ENCODE data around the gene KCNH4. TPM values are rescaled to one million over a fixed set of nuclear protein-coding genes. Genes with fewer than 3 reads are reported as not detected.

Gene KCNH4
- total and polyA plus RNA-seq, 2 of the 13 experiments (the other 11 are each of a cell fraction or from before 2014, with no cell fraction given): 0.01 to 0.09 TPM

- no peak for FAIRE-seq
- in situ Hi-C loops (cut with HindIII; ENCODE audit: extremely low pct_ligation_motif_present, low pct_unique_long_range_greater_than_20kb): no loop called here
- peak; percentile 38; the same call in 1 of the 2 replicates for TF ChIP-seq ZFX (CRISPR knock-in tag; IDR thresholded peaks at IDR 0.05; ENCODE audit: low read depth)
- TF ChIP-seq NFIC (IDR thresholded peaks at IDR 0.05; ENCODE audit: low read length): no peak
- TF ChIP-seq ZNF687 (CRISPR knock-in tag; IDR thresholded peaks at IDR 0.05): peak; percentile 93
- TF ChIP-seq ZNF709 (CRISPR knock-in tag; IDR thresholded peaks at IDR 0.05): no peak
- no peak for TF ChIP-seq THAP8 (CRISPR knock-in tag; IDR thresholded peaks at IDR 0.05; ENCODE audit: borderline replicate concordance)
- no peak for TF ChIP-seq ZNF143 (CRISPR knock-in tag; IDR thresholded peaks at IDR 0.05)
- no peak for TF ChIP-seq ZSCAN20 (CRISPR knock-in tag; IDR thresholded peaks at IDR 0.05; ENCODE audit: borderline replicate concordance)
- no peak for TF ChIP-seq ZNF124 (CRISPR knock-in tag; IDR thresholded peaks at IDR 0.05)
- TF ChIP-seq TBX3 (IDR thresholded peaks at IDR 0.05; ENCODE audit: borderline replicate concordance): no peak
- TF ChIP-seq ZNF547 (CRISPR knock-in tag; IDR thresholded peaks at IDR 0.05): no peak
- TF ChIP-seq ZNF564 (CRISPR knock-in tag; IDR thresholded peaks at IDR 0.05): no peak
- no peak for TF ChIP-seq SMC3 (IDR thresholded peaks at IDR 0.05; ENCODE audit: low read length)
- no peak for TF ChIP-seq SP4 (CRISPR knock-in tag; IDR thresholded peaks at IDR 0.05)
- TF ChIP-seq ZC3H13 (CRISPR knock-in tag; IDR thresholded peaks at IDR 0.05): no peak
- TF ChIP-seq CEBPB (IDR thresholded peaks at IDR 0.05; ENCODE audit: borderline replicate concordance, low read depth, low read length): no peak
- TF ChIP-seq HNRNPH1 (optimal IDR thresholded peaks at IDR 0.05; ENCODE audit: low read depth, low read length): no peak
- peak; percentile 31; the same call in 1 of the 2 replicates for TF ChIP-seq GABPB1 (CRISPR knock-in tag; IDR thresholded peaks at IDR 0.05)
- TF ChIP-seq PHF5A (CRISPR knock-in tag; IDR thresholded peaks at IDR 0.05; ENCODE audit: low read depth, unreplicated experiment): no peak
- no peak for TF ChIP-seq RNF2 (conservative IDR thresholded peaks at IDR 0.05; ENCODE audit: low read depth)
Observed at GRCh38 chr17:42107597-42108576, 73.1 kb downstream of the KCNH4 start.

More at GRCh38 chr17:42107597-42108576, 73.1 kb downstream of the KCNH4 start:
- WGBS (ENCODE audit: low lambda C conversion rate): 78% methylated on average over 40 of the region's 51 CpGs
- Histone ChIP-seq H3K9ac (ENCODE audit: insufficient read depth, low read depth, low read length) (no peak overlapping the region), H3K27ac (ENCODE audit: extremely low read length, insufficient read depth, low read length) (no peak overlapping the region), H3K27me3 (ENCODE audit: control insufficient read depth in 1 of 2, insufficient read depth in 2 of 2, low read length in 2 of 2) (no peaks in the 10 kb centered on the region), H4K20me1 (ENCODE audit: insufficient read depth, low read length) (no peaks in the 10 kb centered on the region), H3K79me2 (ENCODE audit: insufficient read depth, low read length) (no peaks in the 10 kb centered on the region), H3K9me3 (ENCODE audit: low read length) (no peaks in the 10 kb centered on the region), H3K4me3 (replicated peaks in 1 of 3; ENCODE audit: insufficient read depth in 1 of 3, low read depth in 2 of 3, low read length in 3 of 3) (no peak overlapping the region), H3K36me3 (replicated peaks in 1 of 2; ENCODE audit: control insufficient read depth in 1 of 2, insufficient read depth in 2 of 2, low read length in 2 of 2) (no peaks in the 10 kb centered on the region), H2AFZ (ENCODE audit: low read length) (no peak overlapping the region), H3K4me1 (ENCODE audit: insufficient read depth, low read length) (peaks cover 27% of the 10 kb centered on the region), H3K4me2 (ENCODE audit: low read depth, low read length) (peak overlapping the region; percentile 38; the same call in 1 of the 2 replicates)
- ATAC-seq: peak; percentile 14
- BruUV-seq (replicated peaks): no TSS peak
- CTCF ChIA-PET (ENCODE audit: low intra/inter-chr PET ratio, low total read pairs): interaction anchor here (1.3 kb wide), 1 partner anchor 40 kb away, joined by 3 read pairs; no protein-coding TSS in a partner anchor
- intact Hi-C loops (cut with micrococcal nuclease; ENCODE audit: unreplicated experiment): no loop called here
- POLR2A ChIA-PET: interaction anchor here (1.2 kb wide), 1 partner anchor 83 kb away, joined by 3 read pairs; no protein-coding TSS in a partner anchor
- DNase-seq (ENCODE audit: low spot score): no peak

Data from HepG2 (cell line).